ENCODE results near the gene ADGRG2. TPM values are rescaled to one million over a fixed set of nuclear protein-coding genes. Genes with fewer than 3 reads are reported as not detected.
"Not testable (repeated sequence)": the region's sequence is repeated elsewhere in the genome, so short reads cannot be mapped to it uniquely, and the experiment has no call there.

Gene ADGRG2
- total and polyA plus RNA-seq, 9 of the 15 experiments (the other 6 are each of a cell fraction or from before 2014, with no cell fraction given) = 0.03 TPM; not detected in 8

DNA sequence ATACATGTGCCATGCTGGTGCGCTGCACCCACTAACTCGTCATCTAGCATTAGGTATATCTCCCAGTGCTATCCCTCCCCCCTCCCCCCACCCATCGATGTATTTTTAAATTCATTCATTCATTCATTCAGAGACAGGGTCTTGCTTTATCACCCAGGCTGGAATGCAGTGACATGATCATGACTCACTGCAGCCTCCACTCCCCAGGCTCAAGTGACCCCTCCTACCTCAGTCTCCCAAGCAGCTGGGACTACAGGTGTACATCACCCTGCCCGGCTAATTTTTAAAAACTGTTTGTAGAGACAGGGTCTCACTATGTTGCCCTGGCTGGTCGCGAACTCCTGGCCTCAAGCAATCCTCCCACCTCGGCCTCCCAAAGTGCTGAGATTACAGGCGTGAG lies 105.7 kb downstream of the ADGRG2 start:
- H3K4me1 ChIP-seq (replicated peaks in 1 of 2; ENCODE audit: control insufficient read depth in 2 of 2, insufficient read depth in 2 of 2, low read length in 2 of 2); BruUV-seq (replicated peaks); H3K36me3 ChIP-seq (ENCODE audit: control insufficient read depth, insufficient read depth, low read length); POLR2A ChIA-PET; H3K9me3 ChIP-seq (replicated peaks; ENCODE audit: control insufficient read depth, insufficient read depth, low read depth, low read length); H3K79me2 ChIP-seq (ENCODE audit: control insufficient read depth, insufficient read depth, low read length); H3K4me2 ChIP-seq (ENCODE audit: insufficient read depth, low read length); H3K4me3 ChIP-seq; DNase-seq (ENCODE audit: extremely low read depth in 1 of 4, low spot score in 3 of 4); H3K9me1 ChIP-seq (ENCODE audit: control insufficient read depth, insufficient read depth, low read length); H4K20me1 ChIP-seq (replicated peaks; ENCODE audit: control insufficient read depth, insufficient read depth, low read length); FAIRE-seq; H3K9ac ChIP-seq (ENCODE audit: insufficient read depth in 1 of 2, low read depth in 2 of 2, low read length in 2 of 2); ATAC-seq; in situ Hi-C loops (cut with MboI); H2AFZ ChIP-seq (ENCODE audit: low read depth, low read length); H3K27ac ChIP-seq (ENCODE audit: extremely low read depth, low read depth, low read length): not testable (repeated sequence)
- peaks cover 0 to 14% of the 10 kb centered on the region in 2 experiments; a peak in 4 of 5 replicates for H3K27me3 ChIP-seq (ENCODE audit: control insufficient read depth in 2 of 2, insufficient read depth in 2 of 2, low read length in 2 of 2)
- intact Hi-C loops (cut with micrococcal nuclease) = loop anchor here (1.0 to 10.0 kb wide), 3 partner anchors 210 to 622 kb away; no protein-coding TSS in a partner anchor
- WGBS (ENCODE audit: insufficient coverage, low coverage, missing lambda C conversion rate) = 2% methylated on average over 5 of the region's 8 CpGs
- CTCF ChIA-PET (ENCODE audit: low intra/inter-chr PET ratio) = interaction anchor here (2.3 kb wide), 1 partner anchor 317 kb away, joined by 14 read pairs; no protein-coding TSS in a partner anchor

DNA sequence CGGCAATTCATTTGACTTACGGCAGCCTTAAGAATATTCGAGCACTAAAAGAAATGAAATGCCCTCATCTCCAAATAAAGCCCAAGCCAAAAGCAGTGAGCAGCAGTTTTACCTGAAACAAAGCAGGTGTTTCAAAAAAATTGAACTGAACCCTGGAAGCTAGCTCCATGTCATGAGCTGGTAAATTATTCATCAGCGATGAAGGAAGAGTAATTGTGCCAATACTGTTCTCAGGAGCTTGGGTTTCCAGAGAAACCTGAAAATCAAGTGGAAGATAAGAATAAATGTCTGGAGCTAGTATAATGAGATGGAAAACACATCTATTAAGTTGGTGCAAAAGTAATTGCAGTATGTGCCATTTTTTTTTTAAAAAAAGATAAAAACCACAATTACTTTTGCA lies 114.4 kb downstream of the ADGRG2 start:
- in situ Hi-C loops (cut with MboI) (no loop called here), intact Hi-C loops (cut with micrococcal nuclease) (no loop called here)
- 25% methylated on average over 4 of the region's 4 CpGs for WGBS (ENCODE audit: insufficient coverage, low coverage, missing lambda C conversion rate)
- TF ChIP-seq NFE2 (IDR thresholded peaks at IDR 0.05; ENCODE audit: low read depth) = no peak
- TF ChIP-seq SIN3A (IDR thresholded peaks at IDR 0.05; ENCODE audit: borderline replicate concordance in 2 of 2, control insufficient read depth in 1 of 2, low read depth in 2 of 2, low read length in 2 of 2) = no peak
- TF ChIP-seq BCL6 (CRISPR knock-in tag; IDR thresholded peaks at IDR 0.05) = no peak
- no peak for TF ChIP-seq JUN (IDR thresholded peaks at IDR 0.05; ENCODE audit: borderline replicate concordance, low read depth, low read length)
- no peak for TF ChIP-seq JUN (CRISPR knock-in tag; IDR thresholded peaks at IDR 0.05; ENCODE audit: borderline replicate concordance)
- no peak for TF ChIP-seq HDAC2 (IDR thresholded peaks at IDR 0.05)

More for the DNA sequence above, 114.4 kb downstream of the ADGRG2 start:
- ATAC-seq (no peak), FAIRE-seq (no peak), DNase-seq (ENCODE audit: extremely low read depth in 1 of 4, low spot score in 3 of 4) (no peak)
- Histone ChIP-seq H3K9me1 (ENCODE audit: control insufficient read depth, insufficient read depth, low read length) (no peaks in the 10 kb centered on the region), H3K4me1 (replicated peaks in 1 of 2; ENCODE audit: control insufficient read depth in 2 of 2, insufficient read depth in 2 of 2, low read length in 2 of 2) (no peaks in the 10 kb centered on the region), H3K4me3 (no peak overlapping the region), H3K79me2 (ENCODE audit: control insufficient read depth, insufficient read depth, low read length) (no peaks in the 10 kb centered on the region), H3K9me3 (replicated peaks; ENCODE audit: control insufficient read depth, insufficient read depth, low read depth, low read length) (no peaks in the 10 kb centered on the region), H3K27ac (ENCODE audit: extremely low read depth, low read depth, low read length) (no peak overlapping the region), H4K20me1 (replicated peaks; ENCODE audit: control insufficient read depth, insufficient read depth, low read length) (no peaks in the 10 kb centered on the region), H2AFZ (ENCODE audit: low read depth, low read length) (no peak overlapping the region), H3K27me3 (ENCODE audit: control insufficient read depth in 2 of 2, insufficient read depth in 2 of 2, low read length in 2 of 2) (peaks cover 0 to 5% of the 10 kb centered on the region in 2 experiments; a peak in 2 of 5 replicates), H3K36me3 (ENCODE audit: control insufficient read depth, insufficient read depth, low read length) (no peaks in the 10 kb centered on the region), H3K4me2 (ENCODE audit: insufficient read depth, low read length) (no peak overlapping the region), H3K9ac (ENCODE audit: insufficient read depth in 1 of 2, low read depth in 2 of 2, low read length in 2 of 2) (no peak overlapping the region)
- BruUV-seq (replicated peaks) = no TSS peak
- CTCF ChIA-PET (ENCODE audit: low intra/inter-chr PET ratio) = no interaction called here
- POLR2A ChIA-PET = no interaction called here

Measured in K562 (cell line).